Stimulated activated CD4-positive, alpha-beta T cell treated with anti-CD3 and anti-CD28 coated beads, Interleukin-2, amount 100 ng/mL, for 48 hours (primary cell): Measurements from ENCODE around the gene TEX28.
"Not testable (repeated sequence)": the region's sequence is repeated elsewhere in the genome, so short reads cannot be mapped to it uniquely, and the experiment has no call there.

Experiments used
- DNase-seq, 2 donors: peaks; one replicate each; pipeline ENCODE4 v3.0.0-alpha.2; 2020

The TEX28 gene, protein sequence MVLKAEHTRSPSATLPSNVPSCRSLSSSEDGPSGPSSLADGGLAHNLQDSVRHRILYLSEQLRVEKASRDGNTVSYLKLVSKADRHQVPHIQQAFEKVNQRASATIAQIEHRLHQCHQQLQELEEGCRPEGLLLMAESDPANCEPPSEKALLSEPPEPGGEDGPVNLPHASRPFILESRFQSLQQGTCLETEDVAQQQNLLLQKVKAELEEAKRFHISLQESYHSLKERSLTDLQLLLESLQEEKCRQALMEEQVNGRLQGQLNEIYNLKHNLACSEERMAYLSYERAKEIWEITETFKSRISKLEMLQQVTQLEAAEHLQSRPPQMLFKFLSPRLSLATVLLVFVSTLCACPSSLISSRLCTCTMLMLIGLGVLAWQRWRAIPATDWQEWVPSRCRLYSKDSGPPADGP

DNA sequence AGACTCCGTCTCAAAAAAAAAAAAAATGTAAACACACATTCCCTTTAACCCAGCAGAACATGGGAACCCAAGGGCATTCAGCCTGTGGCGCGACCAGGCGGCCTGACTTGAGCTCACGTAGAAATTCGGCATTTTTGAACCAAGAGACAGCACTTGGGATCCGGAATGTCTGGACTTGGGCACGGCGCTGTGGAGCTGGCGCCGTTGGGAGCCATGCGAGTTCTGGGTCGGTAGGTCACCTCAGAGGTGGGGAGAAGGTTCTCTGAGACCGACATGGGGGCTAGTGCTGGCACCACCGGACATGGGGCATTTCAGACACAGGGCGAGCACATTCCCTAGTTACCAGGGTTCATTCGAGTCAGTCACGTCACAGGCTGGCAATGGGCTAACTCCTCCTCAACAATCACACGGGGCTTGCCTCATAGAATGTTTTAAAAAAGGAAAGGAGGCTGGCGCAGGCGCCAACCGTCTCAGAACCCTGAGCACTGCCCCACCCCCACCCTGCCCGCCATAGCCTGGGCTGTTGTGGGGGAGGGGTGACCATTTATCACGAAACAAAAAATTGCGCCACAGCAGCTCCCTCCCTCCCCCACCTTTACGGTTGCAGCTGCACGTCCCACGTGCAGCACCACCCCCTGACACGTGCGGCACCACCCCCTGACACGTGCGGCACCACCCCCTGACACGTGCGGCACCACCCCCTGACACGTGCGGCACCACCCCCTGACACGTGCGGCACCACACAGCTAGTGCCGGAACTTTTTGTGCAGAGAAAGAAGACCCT lies at the start of gene TEX28:
Gene TEX28, minus strand, starts transcription at position 334 of the 784 bp plus-strand sequence. CDS start 3,007 bp downstream, outside the sequence.
- no peak for DNase-seq

DNA sequence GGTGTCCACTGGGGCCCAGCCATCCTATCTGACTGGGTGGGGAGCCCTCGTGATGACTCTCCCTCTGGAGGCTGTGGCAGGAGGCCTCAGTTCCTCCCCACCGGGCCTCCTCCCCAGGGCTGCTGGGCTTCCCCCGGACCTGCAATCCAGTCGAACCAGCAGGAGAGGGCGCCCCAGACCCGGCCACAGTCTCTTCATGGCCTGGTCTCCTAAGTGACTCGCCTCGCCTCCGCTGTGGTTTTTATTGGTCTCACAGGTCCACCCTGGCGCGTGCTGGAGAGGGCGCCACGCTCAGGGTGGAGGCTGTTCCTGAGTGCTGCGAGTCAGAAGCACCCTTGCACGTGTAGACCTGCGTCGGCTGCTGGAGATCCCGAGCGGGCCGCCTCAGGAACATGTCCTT lies 48.7 kb upstream of the TEX28 start:
- not testable (repeated sequence) for DNase-seq

DNA sequence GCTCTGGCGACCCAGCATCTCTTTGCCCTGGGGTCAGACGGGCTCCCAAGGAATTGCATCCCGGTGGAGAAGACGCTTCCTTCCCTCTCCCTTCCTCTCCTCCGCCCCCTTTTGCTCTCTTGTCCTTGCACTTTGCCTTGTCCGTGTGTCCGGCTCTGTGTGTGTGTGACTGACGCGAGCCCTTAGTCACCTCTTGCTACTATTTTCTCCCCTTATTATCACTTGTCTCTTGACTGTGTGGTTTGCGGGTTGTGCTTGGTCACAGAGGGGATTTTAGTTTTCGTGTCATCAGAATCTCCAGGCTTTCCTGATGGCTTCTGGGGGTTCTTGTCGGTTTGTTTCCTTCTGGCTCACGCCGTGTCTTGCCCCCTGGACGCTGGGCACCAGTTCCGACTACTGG lies 48.1 kb upstream of the TEX28 start:
- not testable (repeated sequence) for DNase-seq

DNA sequence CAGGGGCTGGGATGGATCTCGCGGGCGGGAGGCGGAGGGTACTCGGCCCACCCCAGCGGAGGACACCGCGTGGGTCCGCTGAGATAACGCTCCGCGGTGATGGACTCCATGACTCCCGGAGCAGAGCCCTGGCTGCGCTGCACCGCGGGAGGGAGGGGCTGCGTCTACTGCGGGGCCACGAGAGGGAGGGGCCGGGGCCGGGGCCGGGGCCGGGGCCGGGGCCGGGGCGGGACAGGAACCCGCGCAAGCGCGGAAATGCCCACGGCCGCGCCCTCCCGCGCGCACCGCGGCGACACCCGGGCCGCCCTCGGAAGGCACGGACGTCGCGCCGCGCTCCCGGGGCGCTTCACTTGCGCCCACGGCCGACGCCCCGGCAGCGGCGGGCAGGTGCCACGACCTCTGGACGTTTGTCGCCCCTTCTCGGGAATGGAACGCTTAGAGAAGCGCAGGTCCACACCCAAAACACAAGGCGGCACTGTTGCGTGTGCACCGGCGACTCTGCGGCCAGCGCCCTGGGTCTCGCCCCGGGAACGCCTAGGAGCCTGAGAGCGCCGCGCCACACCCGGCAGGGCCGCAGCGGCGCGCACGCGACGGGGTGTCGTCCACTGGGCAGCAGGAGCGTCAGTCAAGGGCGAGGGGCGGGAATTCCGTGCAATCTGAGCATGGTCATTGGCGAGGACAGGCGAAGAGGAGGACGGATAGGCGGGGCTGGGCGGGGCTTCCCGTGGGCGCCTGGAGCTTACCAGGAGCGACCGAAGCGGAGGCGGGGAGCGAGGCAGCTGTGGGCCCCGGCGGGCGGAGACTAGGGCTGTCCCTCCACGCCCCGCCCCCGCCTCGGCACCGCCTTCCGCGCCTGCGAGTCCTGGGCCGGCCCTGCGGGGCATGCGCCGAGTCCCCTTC lies 46.7 kb upstream of the TEX28 start:
- DNase-seq, result not testable (repeated sequence)

DNA sequence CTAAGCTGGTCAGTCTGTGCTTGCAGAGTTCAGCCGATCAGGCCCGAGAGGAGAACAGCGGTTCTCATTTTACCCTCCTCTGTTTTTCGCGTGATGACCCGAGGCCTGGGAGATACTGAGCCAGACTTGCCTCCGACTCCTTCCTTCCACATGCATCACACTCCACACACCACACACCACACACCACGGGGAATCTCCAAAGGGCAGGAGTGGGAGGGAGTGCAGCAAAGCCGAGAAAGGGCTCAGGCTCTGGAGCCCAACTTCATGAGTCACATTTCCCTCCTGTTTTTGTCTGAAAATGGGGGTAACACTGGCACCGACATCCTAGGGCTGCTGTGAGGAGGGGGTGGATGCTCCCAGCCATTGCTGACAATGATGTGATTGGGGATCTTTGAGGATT lies 39.6 kb upstream of the TEX28 start:
- no peak for DNase-seq

DNA sequence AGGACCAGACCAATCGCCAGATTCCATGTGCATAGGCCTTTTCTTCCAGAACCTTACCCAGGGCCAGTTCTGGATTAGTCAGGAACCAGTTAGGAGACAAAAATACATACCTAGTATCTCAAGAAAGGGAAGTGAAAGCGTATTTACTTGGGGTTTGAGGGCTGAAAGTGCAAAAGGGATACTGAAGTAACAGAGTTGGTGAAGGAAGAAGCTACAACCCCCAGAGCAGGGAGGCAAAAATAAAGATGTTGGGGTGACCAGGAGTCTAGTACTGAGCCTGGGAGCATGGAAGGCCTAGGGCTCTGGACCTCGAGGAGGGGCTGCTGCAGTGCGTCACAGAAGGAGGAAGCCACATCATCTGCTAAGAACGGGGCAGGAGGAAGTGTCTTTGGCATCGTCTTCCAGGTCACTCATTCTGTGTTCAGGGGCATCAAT lies 38.9 kb upstream of the TEX28 start:
- DNase-seq, result no peak

DNA sequence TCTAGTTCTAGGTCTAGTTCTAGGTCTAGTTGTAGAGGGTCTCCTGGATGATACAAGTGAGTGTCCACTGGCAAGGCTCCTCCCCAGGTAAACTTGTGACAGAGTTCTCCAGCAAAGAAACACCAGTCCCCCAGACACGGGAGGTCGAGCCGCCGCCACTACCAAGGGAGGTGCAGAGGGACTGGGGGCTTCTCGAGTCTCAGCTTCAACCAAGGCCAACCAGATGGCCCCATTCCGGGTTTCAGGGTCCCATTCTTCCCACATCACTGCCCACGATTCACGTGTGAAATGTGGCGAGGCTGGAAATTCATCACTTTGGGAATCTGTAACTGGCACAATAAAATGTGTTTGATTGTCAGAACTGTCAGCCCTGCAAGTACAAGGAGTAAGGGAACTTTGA lies 38.2 kb upstream of the TEX28 start:
- no peak for DNase-seq

DNA sequence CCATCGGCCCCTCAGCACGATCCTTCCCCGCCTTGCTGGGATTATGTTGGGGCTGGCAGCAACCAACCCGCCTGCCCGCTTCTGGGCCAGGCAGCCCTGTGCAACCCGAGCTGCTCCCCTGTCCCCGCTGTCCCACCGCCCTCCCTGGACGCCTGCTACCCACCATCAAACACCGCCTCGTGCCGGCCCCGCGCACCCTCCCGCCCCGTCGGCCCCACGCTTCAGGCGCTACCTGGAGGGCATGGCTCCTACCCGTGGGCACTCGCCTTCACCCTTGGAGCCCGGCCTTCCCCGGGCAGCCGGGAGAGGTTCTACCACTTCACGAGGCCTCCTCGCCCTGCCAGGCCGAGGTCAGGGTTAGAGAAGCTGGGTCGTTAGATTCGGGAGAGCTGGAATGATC lies 37.6 kb upstream of the TEX28 start:
- no peak for DNase-seq

DNA sequence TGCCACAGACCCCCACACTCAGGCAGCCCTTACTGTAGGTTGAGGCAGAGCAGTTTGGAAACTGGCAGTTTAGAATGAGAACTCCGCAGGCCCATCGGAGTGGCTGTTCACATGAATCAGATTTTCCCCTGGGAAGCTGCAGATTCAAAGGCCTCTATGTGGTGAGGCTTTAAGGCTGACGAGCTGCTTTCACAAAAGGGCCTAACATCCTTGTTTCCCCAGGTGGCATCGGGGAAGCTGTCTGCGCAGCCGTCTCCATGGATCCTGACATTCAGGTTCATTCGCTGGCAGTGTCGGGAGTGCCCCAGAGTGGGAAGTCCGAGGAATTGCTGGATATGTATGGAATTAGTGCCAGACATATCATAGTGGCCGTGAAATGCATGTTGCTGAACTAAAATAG lies 34.4 kb upstream of the TEX28 start:
- no peak for DNase-seq

DNA sequence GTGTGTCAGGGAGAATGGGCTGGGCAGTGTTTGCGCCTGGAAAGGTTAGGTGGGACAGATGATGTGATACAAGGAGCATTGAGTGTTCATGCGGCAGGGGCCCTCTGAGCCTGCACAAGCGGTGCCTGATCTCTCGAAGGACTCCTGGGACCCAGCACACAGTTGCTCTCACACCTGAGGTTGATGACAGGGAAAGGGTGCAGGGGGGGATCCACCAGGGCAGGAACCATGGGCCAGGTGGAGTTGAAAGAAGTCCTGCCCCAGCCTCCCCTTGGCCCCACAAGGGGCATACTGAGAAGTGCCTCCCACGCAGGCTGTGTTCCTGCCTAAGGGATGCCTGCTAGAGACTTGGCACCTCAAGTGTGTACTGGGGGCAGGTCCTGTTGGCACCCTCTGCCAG lies 33.7 kb upstream of the TEX28 start:
- DNase-seq, result no peak

DNA sequence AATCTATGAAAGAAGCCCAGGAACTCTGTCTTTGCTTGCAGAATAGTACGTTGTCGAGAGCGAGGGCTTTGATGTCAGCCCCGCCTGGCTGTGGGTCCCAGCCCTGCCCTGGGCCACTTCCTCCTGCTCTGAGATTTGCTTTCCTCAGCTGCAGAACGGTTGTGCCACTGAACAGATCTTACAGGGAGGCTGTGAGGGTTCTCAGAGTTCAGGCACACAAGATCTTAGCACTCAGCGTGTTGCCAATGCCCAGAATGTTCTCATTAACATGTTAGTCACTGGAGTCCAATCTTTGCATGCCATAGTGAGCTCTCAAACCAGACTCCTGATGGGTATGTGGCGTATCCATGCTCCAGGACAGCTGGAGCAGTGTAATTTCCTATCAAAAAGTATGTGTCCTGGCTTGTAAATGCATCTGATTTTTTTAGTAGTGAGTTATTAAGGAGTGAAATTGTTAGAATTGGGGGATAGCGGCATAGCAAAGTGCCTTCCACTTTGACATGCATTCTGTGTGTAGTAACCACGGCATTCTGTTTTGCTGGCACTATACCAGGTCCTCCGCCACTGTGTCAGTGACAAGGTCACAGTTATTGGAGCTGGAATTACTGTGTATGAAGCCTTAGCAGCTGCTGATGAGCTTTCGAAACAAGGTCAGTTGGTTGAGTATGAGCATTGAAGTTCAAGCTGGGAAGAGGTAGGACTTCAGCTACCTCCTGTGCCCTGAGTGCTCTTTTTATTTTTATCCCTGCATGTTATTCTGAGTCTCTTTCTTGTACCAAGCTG lies 32.3 kb upstream of the TEX28 start:
- no peak for DNase-seq

DNA sequence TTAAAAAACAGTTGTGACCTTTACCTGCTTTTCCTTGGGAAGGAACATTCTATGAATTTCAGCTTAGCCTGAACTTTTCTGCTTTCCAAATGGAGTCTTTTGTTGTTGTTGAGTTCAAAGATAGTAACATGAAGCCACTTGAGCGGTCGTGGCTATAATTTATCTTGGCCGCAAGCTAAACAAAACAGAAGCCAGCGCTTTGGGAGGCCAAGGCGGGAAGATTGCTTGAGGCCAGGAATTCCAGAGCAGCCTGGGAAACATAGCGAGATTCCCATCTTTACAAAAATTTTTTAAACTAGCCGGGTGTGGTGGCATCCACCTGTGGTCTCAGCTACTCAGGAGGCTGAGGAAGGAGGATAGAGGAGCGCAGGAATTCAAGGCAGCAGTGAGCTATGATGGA lies 30.6 kb upstream of the TEX28 start:
- DNase-seq, result no peak

DNA sequence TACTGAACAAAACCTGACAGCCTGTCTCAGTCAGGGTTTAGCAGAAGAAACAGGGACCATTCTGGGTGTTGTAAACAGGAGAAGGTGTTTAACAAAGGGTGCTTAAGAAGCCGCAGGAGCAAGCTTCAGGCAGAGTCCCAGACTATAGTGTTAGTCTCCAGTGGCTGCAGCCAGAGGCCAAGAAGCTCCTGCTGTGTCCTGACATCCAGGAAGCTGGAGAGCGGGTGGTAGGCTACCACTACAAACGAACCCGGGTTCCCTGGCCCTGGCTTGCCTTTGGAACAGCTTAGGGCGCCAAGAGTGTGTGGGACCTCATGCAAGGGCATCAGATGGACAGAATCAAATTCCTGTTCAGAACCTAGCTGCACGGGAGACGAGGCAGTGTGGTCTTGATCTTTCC lies 28.6 kb upstream of the TEX28 start:
- no peak for DNase-seq

DNA sequence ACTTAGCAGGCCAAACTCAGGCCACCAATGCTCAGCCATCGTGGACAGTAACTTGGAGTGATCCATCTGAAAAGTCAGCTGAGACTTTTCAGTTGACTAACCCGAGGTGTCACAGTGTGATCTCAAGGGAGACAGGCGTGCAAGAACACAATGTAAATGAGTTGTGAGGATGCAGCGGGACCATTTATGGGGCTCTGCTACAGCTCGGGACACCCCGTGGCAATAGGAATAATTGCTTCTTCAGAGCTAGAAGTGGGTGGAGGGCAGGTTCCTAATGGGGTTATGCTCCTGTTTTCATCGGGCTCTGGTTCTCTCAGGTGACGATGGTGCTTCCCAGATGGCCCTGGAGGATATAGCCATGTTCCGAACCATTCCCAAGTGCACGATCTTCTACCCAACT lies 28.0 kb upstream of the TEX28 start:
- DNase-seq, result no peak

DNA sequence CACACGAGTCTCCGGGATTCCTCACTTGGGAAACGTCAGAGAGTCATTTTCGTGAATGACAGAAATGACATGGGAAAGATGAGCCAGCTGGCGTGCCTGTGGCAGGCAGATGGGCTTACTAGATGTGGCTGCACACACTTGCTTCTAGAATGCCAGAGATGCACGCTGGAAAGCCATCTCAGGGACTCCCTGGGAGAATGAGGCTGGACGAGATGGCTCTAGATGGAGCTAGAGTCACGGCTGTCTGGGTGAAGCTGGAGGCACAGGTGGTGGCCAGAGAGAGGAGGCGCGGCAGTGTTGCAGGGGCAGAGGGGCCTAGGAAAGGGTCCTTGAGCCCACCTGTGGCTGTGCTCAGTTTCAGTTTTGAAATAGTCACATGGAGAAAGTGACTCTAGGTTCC lies 26.7 kb upstream of the TEX28 start:
- DNase-seq, result no peak

DNA sequence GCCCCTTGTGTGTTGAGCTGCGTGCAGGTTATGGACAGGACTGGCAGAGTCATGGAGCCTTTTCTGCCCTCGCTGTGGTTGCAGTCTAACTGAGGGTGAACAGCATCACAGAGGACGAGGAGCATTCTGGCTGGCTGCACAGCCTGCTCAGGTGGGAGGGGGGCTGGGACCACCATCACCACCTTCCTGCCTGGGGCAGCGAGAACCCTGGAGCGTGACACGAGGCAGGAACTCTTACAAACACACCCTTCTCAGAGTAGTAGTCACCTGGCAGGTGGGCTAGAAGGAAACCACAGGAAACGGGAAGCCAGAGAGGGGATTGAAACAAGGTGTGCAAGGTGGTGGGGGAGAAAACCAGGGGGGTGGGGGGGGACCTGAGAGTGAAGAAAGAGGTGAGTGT lies 26.2 kb upstream of the TEX28 start:
- no peak for DNase-seq

DNA sequence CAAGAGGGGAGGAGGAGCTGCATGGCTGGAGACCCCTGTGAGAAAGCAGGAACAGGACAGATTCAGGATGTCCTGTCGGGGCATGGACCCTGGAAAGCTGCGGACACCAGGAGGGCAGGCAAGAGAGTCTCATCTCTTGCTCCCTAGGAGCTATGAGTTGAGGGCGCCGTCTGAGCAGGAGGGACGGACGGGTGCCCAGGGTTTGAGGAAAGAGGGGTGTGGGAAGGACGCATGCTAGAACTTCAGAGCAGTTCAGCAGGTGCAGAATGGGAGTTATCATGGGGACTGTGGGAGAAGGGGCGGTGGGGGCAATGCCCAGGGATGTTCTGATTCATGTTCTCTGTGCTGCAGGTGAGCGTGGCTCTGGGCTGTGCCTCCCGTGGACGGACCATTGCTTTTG lies 25.5 kb upstream of the TEX28 start:
- DNase-seq, result no peak

DNA sequence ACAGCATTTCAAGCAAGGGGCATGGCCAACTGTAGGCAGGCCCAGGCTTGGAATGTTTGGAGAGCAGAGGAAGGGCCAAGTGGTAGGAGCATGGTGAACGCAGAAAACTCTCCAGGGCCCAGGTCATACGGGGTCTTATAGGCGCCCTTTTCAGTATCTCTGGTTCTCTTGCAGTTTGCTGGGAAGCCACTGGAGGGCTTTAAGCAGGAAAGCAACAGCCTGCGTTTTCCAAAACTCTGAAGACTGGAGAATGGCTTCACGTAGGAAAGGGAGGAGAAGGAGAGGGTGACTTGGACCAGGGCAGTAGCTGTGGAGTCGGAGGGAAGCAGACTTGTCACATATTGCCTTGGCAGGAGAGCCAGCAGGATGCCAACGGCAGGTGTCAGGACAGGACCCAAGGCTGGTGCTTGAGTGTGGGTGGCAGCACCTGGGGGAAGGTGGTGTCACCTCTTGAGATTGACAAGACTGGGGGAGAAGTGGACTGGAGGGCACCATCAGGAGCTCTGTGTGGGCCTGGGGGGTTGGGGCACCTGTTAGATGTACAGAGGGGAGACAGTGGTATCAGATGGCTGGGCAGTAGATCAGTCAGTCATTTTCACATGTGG lies 22.6 kb upstream of the TEX28 start:
- DNase-seq, result no peak

DNA sequence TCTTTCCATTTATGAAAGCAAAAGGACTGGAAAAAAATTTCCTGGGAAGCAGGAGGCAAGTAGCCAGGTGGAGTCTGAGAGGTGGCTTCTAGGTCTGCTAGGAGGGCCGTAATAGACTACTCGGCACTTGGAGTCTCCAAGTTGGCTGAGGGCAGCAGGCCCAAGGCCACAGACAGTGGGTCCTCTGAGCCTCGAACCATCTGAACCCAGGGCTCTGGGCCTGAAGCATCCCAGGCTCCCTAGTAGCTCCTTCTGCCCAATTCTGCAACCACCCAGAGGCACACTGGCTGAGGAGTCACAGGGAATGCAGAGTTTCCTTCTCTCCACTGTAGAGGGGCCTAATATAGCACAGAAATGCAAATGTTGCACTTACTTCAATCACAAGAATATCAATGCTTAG lies 20.5 kb upstream of the TEX28 start:
- no peak for DNase-seq

DNA sequence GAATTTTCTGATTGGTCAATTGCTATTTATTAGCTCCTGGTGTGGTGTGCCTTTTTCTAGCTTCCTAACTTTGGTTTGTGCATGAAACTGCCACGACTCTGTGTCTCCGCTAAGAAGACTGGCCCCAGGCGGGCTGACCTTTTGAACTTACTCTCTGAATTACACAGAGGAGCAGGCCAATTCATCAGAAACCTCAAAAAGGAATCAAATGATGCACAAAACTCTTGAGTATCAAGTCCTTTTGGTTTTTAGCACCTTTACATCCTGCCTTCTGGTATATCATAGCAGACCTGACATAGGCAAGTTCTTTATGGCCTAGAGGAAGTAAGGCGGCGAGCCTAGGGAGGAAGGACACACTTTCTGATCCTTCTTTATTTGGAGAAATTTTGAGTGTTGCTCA lies 18.2 kb upstream of the TEX28 start:
- DNase-seq, result no peak

DNA sequence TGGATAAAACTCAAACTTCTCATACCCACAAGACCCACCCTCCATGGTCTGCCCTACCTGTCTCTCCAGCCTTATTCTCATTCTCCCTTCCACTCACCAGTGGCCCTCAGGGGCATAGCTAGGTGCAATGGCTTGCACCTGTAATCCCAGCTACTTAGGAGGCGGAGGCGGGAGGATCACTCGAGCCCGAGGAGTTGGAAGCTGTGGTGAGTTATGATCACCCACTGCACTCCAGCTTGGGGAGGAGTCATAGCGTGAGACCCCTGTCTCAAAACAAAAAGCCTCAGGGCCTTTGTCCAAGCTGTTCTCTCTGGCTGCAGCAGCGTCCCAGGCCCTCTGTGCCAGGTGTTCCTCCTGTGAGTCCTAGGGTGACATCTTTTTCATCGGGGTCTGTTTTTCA lies 17.2 kb upstream of the TEX28 start:
- no peak for DNase-seq
